Liver (tissue), 9 donors: Measurements from ENCODE around the gene IGF1R. TPM values are rescaled to one million over a fixed set of nuclear protein-coding genes. Genes with fewer than 3 reads are reported as not detected.

Experiments
- DNase-seq: peaks from one replicate; pipeline ENCODE4 v3.0.0-alpha.2; 2017; ENCODE audit warnings: low spot score
- H3K27ac ChIP-seq, 2 donors: one replicate each; pipeline ENCODE4 v1.7.0; 2013; ENCODE audit warnings: inconsistent platforms in 2 of 2, low read length in 2 of 2, control low read depth in 1 of 2, low read depth in 1 of 2, mild to moderate bottlenecking in 1 of 2
- H3K27me3 ChIP-seq, 4 donors: one replicate each; pipeline versions ENCODE4 v1.6.1 to v1.7.0; 2013; ENCODE audit warnings: low read length in 3 of 4, inconsistent platforms in 1 of 4, mild to moderate bottlenecking in 1 of 4, moderate library complexity in 1 of 4; ENCODE audit not compliant: control insufficient read depth in 4 of 4, insufficient read depth in 4 of 4
- H3K36me3 ChIP-seq, 4 donors: one replicate each; pipeline versions ENCODE4 v1.6.1 to v1.7.0; 2013; ENCODE audit warnings: low read length in 3 of 4, mild to moderate bottlenecking in 3 of 4, low read depth in 1 of 4, moderate library complexity in 1 of 4; ENCODE audit not compliant: control insufficient read depth in 4 of 4, insufficient read depth in 3 of 4
- H3K4me1 ChIP-seq, 4 donors: one replicate each; pipeline versions ENCODE4 v1.6.1 to v1.7.0; 2013; ENCODE audit warnings: low read length in 3 of 4, mild to moderate bottlenecking in 3 of 4, moderate library complexity in 1 of 4; ENCODE audit not compliant: control insufficient read depth in 4 of 4, insufficient read depth in 4 of 4
- H3K4me3 ChIP-seq, 3 donors: one replicate each; pipeline versions ENCODE4 v1.6.1 to v1.7.0; 2013; ENCODE audit warnings: low read length in 3 of 3, control low read depth in 1 of 3, low read depth in 1 of 3, mild to moderate bottlenecking in 1 of 3
- H3K9ac ChIP-seq, 2 donors: one replicate each; pipeline ENCODE4 v1.7.0; 2013; ENCODE audit warnings: low read length in 2 of 2, mild to moderate bottlenecking in 2 of 2, moderate library complexity in 2 of 2, control low read depth in 1 of 2, low read depth in 1 of 2
- H3K9me3 ChIP-seq, 4 donors: one replicate each; pipeline versions ENCODE4 v1.6.1 to v1.7.0; 2013; ENCODE audit warnings: low read length in 3 of 4; ENCODE audit not compliant: control insufficient read depth in 4 of 4
- CTCF ChIP-seq: fragments of 150-350 bp; IDR thresholded peaks from 2 replicates; pipeline ENCODE4 v1.5.1; 2017; ENCODE audit warnings: improper control_type of control experiment, low read depth, low read length; ENCODE audit not compliant: missing input control
- EGR1 ChIP-seq, 2 donors: IDR thresholded peaks; 2 replicates each; pipeline ENCODE4 v1.6.1; 2016 to 2018; ENCODE audit warnings: antibody characterized with exemption in 2 of 2, low read depth in 2 of 2
- FOXA1 ChIP-seq: IDR thresholded peaks from 2 replicates; pipeline ENCODE4 v1.6.1; 2016; ENCODE audit warnings: antibody characterized with exemption
- FOXA2 ChIP-seq: IDR thresholded peaks from 2 replicates; pipeline ENCODE4 v1.6.1; 2016; ENCODE audit warnings: antibody characterized with exemption
- GABPA ChIP-seq, 2 donors: IDR thresholded peaks in 1 of 2; conservative IDR thresholded peaks in 1 of 2; 2 replicates each; pipeline ENCODE4 v1.6.1; 2016; ENCODE audit warnings: antibody characterized with exemption in 2 of 2, mild to moderate bottlenecking in 1 of 2, moderate library complexity in 1 of 2
- HNF4A ChIP-seq, 2 donors: conservative IDR thresholded peaks; 2 replicates each; pipeline ENCODE4 v1.6.1; 2016; ENCODE audit warnings: antibody characterized with exemption in 2 of 2, mild to moderate bottlenecking in 2 of 2
- HNF4G ChIP-seq: IDR thresholded peaks from 2 replicates; pipeline ENCODE4 v1.6.1; 2016; ENCODE audit warnings: antibody characterized with exemption
- JUND ChIP-seq, 2 donors: IDR thresholded peaks; 2 replicates each; pipeline ENCODE4 v1.6.1; 2016; ENCODE audit warnings: antibody characterized with exemption in 2 of 2
- MAX ChIP-seq: IDR thresholded peaks from 2 replicates; pipeline ENCODE4 v1.6.1; 2016; ENCODE audit warnings: antibody characterized with exemption
- NR2F2 ChIP-seq: IDR thresholded peaks from 2 replicates; pipeline ENCODE4 v1.6.1; 2016; ENCODE audit warnings: antibody characterized with exemption
- RAD21 ChIP-seq, 2 donors: IDR thresholded peaks; 2 replicates each; pipeline ENCODE4 v1.6.1; 2016; ENCODE audit warnings: antibody characterized with exemption in 2 of 2, mild to moderate bottlenecking in 2 of 2
- RXRA ChIP-seq, 2 donors: IDR thresholded peaks; 2 replicates each; pipeline ENCODE4 v1.6.1; 2017 to 2018; ENCODE audit warnings: antibody characterized with exemption in 2 of 2, mild to moderate bottlenecking in 1 of 2
- SP1 ChIP-seq: IDR thresholded peaks from 2 replicates; pipeline ENCODE4 v1.6.1; 2018; ENCODE audit warnings: antibody characterized with exemption, mild to moderate bottlenecking
- TAF1 ChIP-seq: conservative IDR thresholded peaks from 2 replicates; pipeline ENCODE4 v1.6.1; 2016; ENCODE audit warnings: antibody characterized with exemption, mild to moderate bottlenecking
- YY1 ChIP-seq: IDR thresholded peaks from 2 replicates; pipeline ENCODE4 v1.6.1; 2016; ENCODE audit warnings: antibody characterized with exemption, mild to moderate bottlenecking
- WGBS: extraction: QIAGEN DNeasy Blood & Tissue Kit; methylation state at CpG from one replicate; pipeline ENCODE4 v1.1.7; 2013; 5-methylcytosine and 5-hydroxymethylcytosine counted together
- polyA plus RNA-seq, 2 donors: library from polyadenylated mRNA; stranded (reverse) in 1 of 2; unstranded in 1 of 2; fragments of 200-250 nt in 1 of 2; fragments of >200 nt in 1 of 2; fragmentation: Nextera tagmentation in 1 of 2; extraction: Ambion mirVana in 1 of 2; gene quantifications; one replicate each; pipeline versions ENCODE4 v1.2.1 to v1.2.3, GENCODE V29; 2013 to 2015
- total RNA-seq, 2 donors: library from RNA; depleted of rRNA; stranded (reverse); fragments of >200 nt; gene quantifications; one replicate each; pipeline ENCODE4 v1.2.3, GENCODE V29; 2014
- TF ChIP-seq, protein P1 (sequence below): IDR thresholded peaks from 2 replicates; pipeline ENCODE4 v1.6.1; 2016; ENCODE audit warnings: antibody characterized with exemption, mild to moderate bottlenecking
- TF ChIP-seq, protein P2 (sequence below): IDR thresholded peaks from 2 replicates; pipeline ENCODE4 v1.6.1; 2016; ENCODE audit warnings: antibody characterized with exemption
- donor health status: healthy.
- donor health status: healthy.
- donor health status: healthy.
- donor health status: healthy.
- donor health status: healthy.

The IGF1R gene
- total and polyA plus RNA-seq, 4 donors: 0.69 to 10.3 (median 3.2) TPM

GRCh38 chr15:98740295-98740694, 92.0 kb downstream of the IGF1R start:
- 78% methylated on average over 4 of the region's 4 CpGs for WGBS
- TF ChIP-seq, protein P1, sequence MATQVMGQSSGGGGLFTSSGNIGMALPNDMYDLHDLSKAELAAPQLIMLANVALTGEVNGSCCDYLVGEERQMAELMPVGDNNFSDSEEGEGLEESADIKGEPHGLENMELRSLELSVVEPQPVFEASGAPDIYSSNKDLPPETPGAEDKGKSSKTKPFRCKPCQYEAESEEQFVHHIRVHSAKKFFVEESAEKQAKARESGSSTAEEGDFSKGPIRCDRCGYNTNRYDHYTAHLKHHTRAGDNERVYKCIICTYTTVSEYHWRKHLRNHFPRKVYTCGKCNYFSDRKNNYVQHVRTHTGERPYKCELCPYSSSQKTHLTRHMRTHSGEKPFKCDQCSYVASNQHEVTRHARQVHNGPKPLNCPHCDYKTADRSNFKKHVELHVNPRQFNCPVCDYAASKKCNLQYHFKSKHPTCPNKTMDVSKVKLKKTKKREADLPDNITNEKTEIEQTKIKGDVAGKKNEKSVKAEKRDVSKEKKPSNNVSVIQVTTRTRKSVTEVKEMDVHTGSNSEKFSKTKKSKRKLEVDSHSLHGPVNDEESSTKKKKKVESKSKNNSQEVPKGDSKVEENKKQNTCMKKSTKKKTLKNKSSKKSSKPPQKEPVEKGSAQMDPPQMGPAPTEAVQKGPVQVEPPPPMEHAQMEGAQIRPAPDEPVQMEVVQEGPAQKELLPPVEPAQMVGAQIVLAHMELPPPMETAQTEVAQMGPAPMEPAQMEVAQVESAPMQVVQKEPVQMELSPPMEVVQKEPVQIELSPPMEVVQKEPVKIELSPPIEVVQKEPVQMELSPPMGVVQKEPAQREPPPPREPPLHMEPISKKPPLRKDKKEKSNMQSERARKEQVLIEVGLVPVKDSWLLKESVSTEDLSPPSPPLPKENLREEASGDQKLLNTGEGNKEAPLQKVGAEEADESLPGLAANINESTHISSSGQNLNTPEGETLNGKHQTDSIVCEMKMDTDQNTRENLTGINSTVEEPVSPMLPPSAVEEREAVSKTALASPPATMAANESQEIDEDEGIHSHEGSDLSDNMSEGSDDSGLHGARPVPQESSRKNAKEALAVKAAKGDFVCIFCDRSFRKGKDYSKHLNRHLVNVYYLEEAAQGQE: no peak
- TF ChIP-seq JUND (IDR thresholded peaks at IDR 0.05) (no peak), RAD21 (IDR thresholded peaks at IDR 0.05) (no peak), GABPA (IDR thresholded peaks at IDR 0.05 in 1 of 2, conservative IDR thresholded peaks at IDR 0.05 in 1 of 2) (no peak)
- Histone ChIP-seq H3K27ac (no peak overlapping the region), H3K27me3 (peaks cover 0 to 2% (median 0%) of the 10 kb centered on the region in 4 donors), H3K9me3 (no peaks in the 10 kb centered on the region), H3K36me3 (no peaks in the 10 kb centered on the region), H3K4me3 (no peak overlapping the region), H3K9ac (no peak overlapping the region), H3K4me1 (no peaks in the 10 kb centered on the region)
- no peak for DNase-seq

GRCh38 chr15:98740963-98741362, 92.6 kb downstream of the IGF1R start:
- TF ChIP-seq RAD21 (IDR thresholded peaks at IDR 0.05): no peak
- Histone ChIP-seq H3K9me3 (no peaks in the 10 kb centered on the region), H3K4me1 (no peaks in the 10 kb centered on the region), H3K27ac (no peak overlapping the region), H3K27me3 (peaks cover 0 to 2% (median 0%) of the 10 kb centered on the region in 4 donors), H3K4me3 (no peak overlapping the region), H3K9ac (no peak overlapping the region), H3K36me3 (no peaks in the 10 kb centered on the region)
- DNase-seq: no peak
- WGBS: 64% methylated on average over 4 of the region's 4 CpGs

GRCh38 chr15:98743177-98743576, 94.8 kb downstream of the IGF1R start:
- WGBS: 83% methylated on average over 6 of the region's 6 CpGs

GRCh38 chr15:98744506-98744905, 96.2 kb downstream of the IGF1R start:
- no peak for DNase-seq
- Histone ChIP-seq H3K4me1 (no peaks in the 10 kb centered on the region), H3K9ac (no peak overlapping the region), H3K27ac (no peak overlapping the region), H3K9me3 (no peaks in the 10 kb centered on the region), H3K36me3 (no peaks in the 10 kb centered on the region), H3K27me3 (peaks cover 0 to 2% (median 0%) of the 10 kb centered on the region in 4 donors), H3K4me3 (no peak overlapping the region)
- 64% methylated on average over 2 of the region's 2 CpGs for WGBS
- TF ChIP-seq EGR1 (IDR thresholded peaks at IDR 0.05; ENCODE audit: low read depth in 2 of 2) (no peak), FOXA1 (no peak), SP1 (no peak), CTCF (no peak), HNF4G (no peak), YY1 (no peak), TAF1 (no peak), NR2F2 (no peak), MAX (no peak), RAD21 (IDR thresholded peaks at IDR 0.05) (no peak)
- TF ChIP-seq, protein P2, sequence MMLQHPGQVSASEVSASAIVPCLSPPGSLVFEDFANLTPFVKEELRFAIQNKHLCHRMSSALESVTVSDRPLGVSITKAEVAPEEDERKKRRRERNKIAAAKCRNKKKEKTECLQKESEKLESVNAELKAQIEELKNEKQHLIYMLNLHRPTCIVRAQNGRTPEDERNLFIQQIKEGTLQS: no peak

More at GRCh38 chr15:98743177-98743576, 94.8 kb downstream of the IGF1R start:
- no peak overlapping the region for H3K27ac ChIP-seq
- H3K36me3 ChIP-seq: no peaks in the 10 kb centered on the region
- no peaks in the 10 kb centered on the region for H3K9me3 ChIP-seq
- TF ChIP-seq GABPA (IDR thresholded peaks at IDR 0.05 in 1 of 2, conservative IDR thresholded peaks at IDR 0.05 in 1 of 2) (no peak), RAD21 (IDR thresholded peaks at IDR 0.05) (no peak), FOXA2 (no peak), RXRA (IDR thresholded peaks at IDR 0.05) (no peak), MAX (no peak), HNF4A (conservative IDR thresholded peaks at IDR 0.05) (no peak), FOXA1 (no peak), SP1 (no peak), TAF1 (no peak)
- TF ChIP-seq, protein P2: no peak
- H3K9ac ChIP-seq: no peak overlapping the region
- H3K4me3 ChIP-seq: no peak overlapping the region
- no peak for DNase-seq
- peaks cover 0 to 2% (median 0%) of the 10 kb centered on the region in 4 donors for H3K27me3 ChIP-seq
- no peaks in the 10 kb centered on the region for H3K4me1 ChIP-seq
